NCI-H2107 (cell line): ENCODE measurements around the gene ZFTA.
"Not testable (repeated sequence)": the region's sequence is repeated elsewhere in the genome, so short reads cannot be mapped to it uniquely, and the experiment has no call there.

Experiments used
- DNase-seq: peaks from one replicate; lab custom pipeline; 2025; lab: John Stamatoyannopoulos, UW

Gene ZFTA

GRCh38 chr11:63775191-63775590 is 6.6 kb upstream of the ZFTA start:
- DNase-seq, result no peak

GRCh38 chr11:63771741-63772318 is 3.3 kb upstream of the ZFTA start:
- not testable (repeated sequence) for DNase-seq

GRCh38 chr11:63770763-63771162 is 2.2 kb upstream of the ZFTA start:
- DNase-seq, result no peak

- no peak for DNase-seq
Observed at GRCh38 chr11:63769714-63770455, 1.3 kb upstream of the ZFTA start.

GRCh38 chr11:63769042-63769713 is 603 bp upstream of the ZFTA start:
- DNase-seq, result no peak

- no peak for DNase-seq
Observed at GRCh38 chr11:63767565-63768236, 874 bp downstream of the ZFTA start.

- DNase-seq, result no peak
Observed at GRCh38 chr11:63767267-63767564, 1.4 kb downstream of the ZFTA start.

GRCh38 chr11:63766531-63767235 is 1.9 kb downstream of the ZFTA start:
- DNase-seq, result no peak

- DNase-seq, result no peak
Observed at GRCh38 chr11:63765688-63766241, 2.8 kb downstream of the ZFTA start.

- no peak for DNase-seq
Observed at GRCh38 chr11:63764679-63765647, 3.6 kb downstream of the ZFTA start.

GRCh38 chr11:63764340-63764678 is 4.3 kb downstream of the ZFTA start:
- DNase-seq, result no peak

- DNase-seq, result no peak
Observed at GRCh38 chr11:63763496-63764339, 4.9 kb downstream of the ZFTA start.

- DNase-seq, result no peak
Observed at GRCh38 chr11:63762654-63763495, 5.7 kb downstream of the ZFTA start.

GRCh38 chr11:63761931-63762653 is 6.5 kb downstream of the ZFTA start:
- no peak for DNase-seq

- DNase-seq, result no peak
Observed at GRCh38 chr11:63761188-63761587, 7.4 kb downstream of the ZFTA start.

GRCh38 chr11:63760487-63761079 is 8.0 kb downstream of the ZFTA start:
- no peak for DNase-seq

GRCh38 chr11:63756919-63757761 is 11.4 kb downstream of the ZFTA start:
- DNase-seq, result no peak
